ENCODE results near the gene MPPED2. TPM values are rescaled to one million over a fixed set of nuclear protein-coding genes. Genes with fewer than 3 reads are reported as not detected.

The MPPED2 gene
- total and polyA plus RNA-seq, 2 of the 13 experiments (the other 11 are each of a cell fraction or from before 2014, with no cell fraction given) = not detected

DNA sequence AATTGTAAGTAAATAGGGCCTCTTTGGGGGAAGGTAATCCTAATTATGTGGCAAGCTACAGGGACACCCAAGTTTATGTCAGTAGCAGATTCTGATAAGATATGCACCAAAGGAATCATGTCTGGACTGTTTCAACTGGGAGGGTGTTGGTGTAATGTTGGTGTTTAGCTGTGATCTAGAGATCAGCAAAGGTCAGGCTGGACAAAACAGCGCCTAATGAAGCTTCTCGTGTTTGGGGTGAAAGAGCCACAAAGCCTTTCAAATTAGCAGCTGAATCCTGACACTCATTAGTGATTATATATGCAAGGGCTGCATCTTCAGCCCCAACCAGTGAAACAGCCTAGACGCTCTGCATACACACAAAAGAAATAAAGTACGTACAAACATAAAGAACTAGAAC lies 106.3 kb downstream of the MPPED2 start:
- no peaks in the 10 kb centered on the region for H4K20me1 ChIP-seq (ENCODE audit: insufficient read depth, low read length)
- no peak for FAIRE-seq
- H3K4me3 ChIP-seq (replicated peaks in 1 of 3; ENCODE audit: insufficient read depth in 1 of 3, low read depth in 2 of 3, low read length in 3 of 3) = no peak overlapping the region
- no peak for TF ChIP-seq FOXM1 (CRISPR knock-in tag; IDR thresholded peaks at IDR 0.05)
- TF ChIP-seq ZFP91 (CRISPR knock-in tag; IDR thresholded peaks at IDR 0.05; ENCODE audit: borderline replicate concordance) = no peak
- TF ChIP-seq ZBTB3 (CRISPR knock-in tag; IDR thresholded peaks at IDR 0.05; ENCODE audit: borderline replicate concordance, low read depth) = no peak
- TF ChIP-seq DRAP1 (CRISPR knock-in tag; IDR thresholded peaks at IDR 0.05) = no peak
- TF ChIP-seq YEATS4 (CRISPR knock-in tag; IDR thresholded peaks at IDR 0.05; ENCODE audit: borderline replicate concordance) = no peak
- TF ChIP-seq MEIS2 (CRISPR knock-in tag; IDR thresholded peaks at IDR 0.05) = no peak
- no peak for TF ChIP-seq YEATS2 (CRISPR knock-in tag; IDR thresholded peaks at IDR 0.05; ENCODE audit: borderline replicate concordance)
- TF ChIP-seq, protein P1, sequence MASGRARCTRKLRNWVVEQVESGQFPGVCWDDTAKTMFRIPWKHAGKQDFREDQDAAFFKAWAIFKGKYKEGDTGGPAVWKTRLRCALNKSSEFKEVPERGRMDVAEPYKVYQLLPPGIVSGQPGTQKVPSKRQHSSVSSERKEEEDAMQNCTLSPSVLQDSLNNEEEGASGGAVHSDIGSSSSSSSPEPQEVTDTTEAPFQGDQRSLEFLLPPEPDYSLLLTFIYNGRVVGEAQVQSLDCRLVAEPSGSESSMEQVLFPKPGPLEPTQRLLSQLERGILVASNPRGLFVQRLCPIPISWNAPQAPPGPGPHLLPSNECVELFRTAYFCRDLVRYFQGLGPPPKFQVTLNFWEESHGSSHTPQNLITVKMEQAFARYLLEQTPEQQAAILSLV (CRISPR knock-in tag; IDR thresholded peaks at IDR 0.05; ENCODE audit: borderline replicate concordance) = no peak
- TF ChIP-seq EZH2 (conservative IDR thresholded peaks at IDR 0.05; ENCODE audit: low read depth, low read length) = no peak
- no peak for TF ChIP-seq MAF1 (CRISPR knock-in tag; IDR thresholded peaks at IDR 0.05; ENCODE audit: borderline replicate concordance)
- TF ChIP-seq ZMYM4 (CRISPR knock-in tag; IDR thresholded peaks at IDR 0.05) = no peak
- no peak for TF ChIP-seq ZC3H4 (CRISPR knock-in tag; IDR thresholded peaks at IDR 0.05; ENCODE audit: borderline replicate concordance)
- TF ChIP-seq KAT7 (CRISPR knock-in tag; IDR thresholded peaks at IDR 0.05; ENCODE audit: borderline replicate concordance) = no peak
- TF ChIP-seq JARID2 (CRISPR knock-in tag; IDR thresholded peaks at IDR 0.05; ENCODE audit: insufficient replicate concordance) = no peak
- no peak for TF ChIP-seq GPBP1L1 (CRISPR knock-in tag; IDR thresholded peaks at IDR 0.05)
- no peak for TF ChIP-seq CSRNP2 (CRISPR knock-in tag; conservative IDR thresholded peaks at IDR 0.05; ENCODE audit: low read depth)
- TF ChIP-seq PRMT3 (CRISPR knock-in tag; IDR thresholded peaks at IDR 0.05; ENCODE audit: borderline replicate concordance, low read depth) = no peak
- TF ChIP-seq ZNF468 (CRISPR knock-in tag; IDR thresholded peaks at IDR 0.05) = no peak
- no peak for DNase-seq (ENCODE audit: low spot score)
- in situ Hi-C loops (cut with HindIII; ENCODE audit: extremely low pct_ligation_motif_present, low pct_unique_long_range_greater_than_20kb) = no loop called here
- H3K27ac ChIP-seq (ENCODE audit: extremely low read length, insufficient read depth, low read length) = no peak overlapping the region
- 8% methylated on average over 4 of the region's 4 CpGs for WGBS (ENCODE audit: low lambda C conversion rate)
- H3K9ac ChIP-seq (ENCODE audit: insufficient read depth, low read depth, low read length) = no peak overlapping the region
- no peak for ATAC-seq
- H3K9me3 ChIP-seq (ENCODE audit: low read length) = no peaks in the 10 kb centered on the region
- no peaks in the 10 kb centered on the region for H3K79me2 ChIP-seq (ENCODE audit: insufficient read depth, low read length)
- no peaks in the 10 kb centered on the region; a peak in 1 of 5 replicates for H3K27me3 ChIP-seq (ENCODE audit: control insufficient read depth in 1 of 2, insufficient read depth in 2 of 2, low read length in 2 of 2)
- no peak overlapping the region for H2AFZ ChIP-seq (ENCODE audit: low read length)
- ChIA-PET CTCF (ENCODE audit: low intra/inter-chr PET ratio, low total read pairs) (no interaction called here), POLR2A (no interaction called here)
- no peaks in the 10 kb centered on the region for H3K36me3 ChIP-seq (replicated peaks in 1 of 2; ENCODE audit: control insufficient read depth in 1 of 2, insufficient read depth in 2 of 2, low read length in 2 of 2)
- intact Hi-C loops (cut with micrococcal nuclease; ENCODE audit: unreplicated experiment) = no loop called here
- BruUV-seq (replicated peaks) = no TSS peak
- no peak overlapping the region for H3K4me2 ChIP-seq (ENCODE audit: low read depth, low read length)
- no peaks in the 10 kb centered on the region for H3K4me1 ChIP-seq (ENCODE audit: insufficient read depth, low read length)
